HepG2 (cell line): Measurements from ENCODE around the gene JAM2. TPM values are rescaled to one million over a fixed set of nuclear protein-coding genes. Genes with fewer than 3 reads are reported as not detected.

Source experiments
- CEBPZ ChIP-seq: IDR thresholded peaks from 2 replicates; pipeline ENCODE4 v1.6.1; 2012; ENCODE audit warnings: low read length, improper control_type of control experiment
- IKZF1 ChIP-seq: fragments of 450-650 bp; IDR thresholded peaks from 2 replicates; pipeline ENCODE4 v1.7.1; 2016
- KAT8 ChIP-seq: IDR thresholded peaks from 2 replicates; pipeline ENCODE4 v1.6.1; 2016; ENCODE audit warnings: missing genetic modification reagents, missing compliant biosample characterization
- KDM4B ChIP-seq: sonication (generic); formaldehyde crosslinking; IDR thresholded peaks from 2 replicates; pipeline ENCODE4 v1.4.0; 2020; ENCODE audit warnings: missing genetic modification reagents
- NFE2 ChIP-seq: sonication (generic); formaldehyde crosslinking; IDR thresholded peaks from 2 replicates; pipeline ENCODE4 v1.4.0; 2020; ENCODE audit warnings: missing genetic modification reagents
- NR2F1 ChIP-seq, 2 experiments: fragments of 450-650 bp in 1 of 2; formaldehyde crosslinking in 1 of 2; IDR thresholded peaks; 2 replicates each; pipeline versions ENCODE4 v1.5.0 to v1.6.1; 2016 to 2020; ENCODE audit warnings: mild to moderate bottlenecking in 1 of 2, missing compliant biosample characterization in 1 of 2, missing genetic modification reagents in 1 of 2, moderate library complexity in 1 of 2
- NR2F6 ChIP-seq, 2 experiments: IDR thresholded peaks; 2 replicates each; pipeline ENCODE4 v1.6.1; 2016; ENCODE audit warnings: antibody characterized with exemption in 1 of 2, mild to moderate bottlenecking in 1 of 2
- PAF1 ChIP-seq: IDR thresholded peaks from 2 replicates; pipeline ENCODE4 v1.6.1; 2016; ENCODE audit warnings: missing genetic modification reagents, missing compliant biosample characterization
- SMAD1 ChIP-seq: sonication (generic); formaldehyde crosslinking; IDR thresholded peaks from 2 replicates; pipeline ENCODE4 v1.4.0; 2020; ENCODE audit warnings: missing genetic modification reagents, low read depth, mild to moderate bottlenecking, borderline replicate concordance
- SMAD9 ChIP-seq: sonication (generic); formaldehyde crosslinking; IDR thresholded peaks from 2 replicates; pipeline ENCODE4 v1.5.1; 2020; ENCODE audit warnings: mild to moderate bottlenecking, missing genetic modification reagents
- ZFP82 ChIP-seq: sonication (generic); formaldehyde crosslinking; IDR thresholded peaks from 2 replicates; pipeline ENCODE4 v1.5.1; 2020; ENCODE audit warnings: mild to moderate bottlenecking, missing genetic modification reagents, borderline replicate concordance
- ZFP91 ChIP-seq: sonication (generic); formaldehyde crosslinking; IDR thresholded peaks from 2 replicates; pipeline ENCODE4 v1.9.0; 2022; ENCODE audit warnings: missing genetic modification reagents, mild to moderate bottlenecking, borderline replicate concordance
- ZNF335 ChIP-seq: sonication (generic); formaldehyde crosslinking; IDR thresholded peaks from 2 replicates; pipeline ENCODE4 v1.4.0; 2020; ENCODE audit warnings: missing genetic modification reagents
- ZNF430 ChIP-seq: sonication (generic); formaldehyde crosslinking; IDR thresholded peaks from 2 replicates; pipeline ENCODE4 v1.9.0; 2021; ENCODE audit warnings: mild to moderate bottlenecking, missing genetic modification reagents
- ZNF7 ChIP-seq: IDR thresholded peaks from 2 replicates; pipeline ENCODE4 v1.6.1; 2016; ENCODE audit warnings: missing biosample characterization, missing genetic modification reagents
- ZNF703 ChIP-seq: sonication (generic); formaldehyde crosslinking; IDR thresholded peaks from 2 replicates; pipeline ENCODE4 v1.5.1; 2020; ENCODE audit warnings: missing genetic modification reagents, mild to moderate bottlenecking, moderate library complexity, borderline replicate concordance
- ZNF792 ChIP-seq: IDR thresholded peaks from 2 replicates; pipeline ENCODE4 v1.6.1; 2016
- ZNF850 ChIP-seq: sonication (generic); formaldehyde crosslinking; conservative IDR thresholded peaks from 2 replicates; pipeline ENCODE4 v1.9.0; 2021; ENCODE audit warnings: mild to moderate bottlenecking, missing genetic modification reagents
- polyA plus RNA-seq, 8 experiments: library from polyadenylated mRNA; depleted of rRNA in 3 of 8; stranded (reverse) in 7 of 8; unstranded in 1 of 8; fragments of >200 nt; fragmentation: Illumina TruSeq in 4 of 8; extraction: Trizol in 4 of 8; gene quantifications; 2 replicates each; pipeline versions ENCODE4 v1.2.1 to v1.2.3, GENCODE V29; 2011 to 2016; ENCODE audit warnings: low read depth in 4 of 8, missing spikeins in 1 of 8, mixed read lengths in 1 of 8; ENCODE audit not compliant: insufficient read depth in 1 of 8
- total RNA-seq, 5 experiments: library from RNA; depleted of rRNA; stranded (reverse); fragments of >200 nt; fragmentation: Illumina TruSeq; extraction: Trizol; gene quantifications; 2 replicates each; pipeline ENCODE4 v1.2.3, GENCODE V29; 2016; ENCODE audit warnings: low read depth in 1 of 5
- TF ChIP-seq, protein P1 (sequence below): sonication (generic); formaldehyde crosslinking; IDR thresholded peaks from 2 replicates; pipeline ENCODE4 v1.5.1; 2020; ENCODE audit warnings: missing genetic modification reagents, mild to moderate bottlenecking, borderline replicate concordance
- TF ChIP-seq, protein P2 (sequence below): sonication (generic); formaldehyde crosslinking; IDR thresholded peaks from 2 replicates; pipeline ENCODE4 v1.4.0; 2020; ENCODE audit warnings: missing genetic modification reagents

Gene JAM2
- total and polyA plus RNA-seq, 2 of the 13 experiments (the other 11 are each of a cell fraction or from before 2014, with no cell fraction given), result 0.07 TPM; not detected in 1

- TF ChIP-seq ZNF792 (CRISPR knock-in tag) (peak; percentile 88), CEBPZ (no peak), SMAD1 (CRISPR knock-in tag) (peak; percentile 79; the same call in 1 of the 2 replicates), KAT8 (CRISPR knock-in tag) (peak; percentile 96), ZNF335 (CRISPR knock-in tag) (peak; percentile 70), IKZF1 (no peak), KDM4B (CRISPR knock-in tag) (peak; percentile 85; the same call in 1 of the 2 replicates), NR2F1 (CRISPR knock-in tag; IDR thresholded peaks at IDR 0.05) (no peak), ZFP82 (CRISPR knock-in tag) (peak; percentile 59; the same call in 1 of the 2 replicates), SMAD9 (CRISPR knock-in tag) (0 out of 2 replicates have a peak, but pooled peaks have one; percentile 53), ZNF703 (peak; percentile 55; the same call in 1 of the 2 replicates), NR2F6 (IDR thresholded peaks at IDR 0.05) (0 out of 2 replicates have a peak, but pooled peaks have one; percentile 9), NR2F6 (CRISPR knock-in tag; IDR thresholded peaks at IDR 0.05) (peak; percentile 50; the same call in 1 of the 2 replicates), ZNF430 (CRISPR knock-in tag) (peak; percentile 87), ZFP91 (CRISPR knock-in tag) (peak; percentile 94), ZNF850 (no peak), NFE2 (no peak), PAF1 (CRISPR knock-in tag) (no peak), ZNF7 (CRISPR knock-in tag) (no peak)
- TF ChIP-seq, protein P1, sequence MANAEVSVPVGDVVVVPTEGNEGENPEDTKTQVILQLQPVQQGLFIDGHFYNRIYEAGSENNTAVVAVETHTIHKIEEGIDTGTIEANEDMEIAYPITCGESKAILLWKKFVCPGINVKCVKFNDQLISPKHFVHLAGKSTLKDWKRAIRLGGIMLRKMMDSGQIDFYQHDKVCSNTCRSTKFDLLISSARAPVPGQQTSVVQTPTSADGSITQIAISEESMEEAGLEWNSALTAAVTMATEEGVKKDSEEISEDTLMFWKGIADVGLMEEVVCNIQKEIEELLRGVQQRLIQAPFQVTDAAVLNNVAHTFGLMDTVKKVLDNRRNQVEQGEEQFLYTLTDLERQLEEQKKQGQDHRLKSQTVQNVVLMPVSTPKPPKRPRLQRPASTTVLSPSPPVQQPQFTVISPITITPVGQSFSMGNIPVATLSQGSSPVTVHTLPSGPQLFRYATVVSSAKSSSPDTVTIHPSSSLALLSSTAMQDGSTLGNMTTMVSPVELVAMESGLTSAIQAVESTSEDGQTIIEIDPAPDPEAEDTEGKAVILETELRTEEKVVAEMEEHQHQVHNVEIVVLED (CRISPR knock-in tag), result peak; percentile 91
- TF ChIP-seq, protein P2, sequence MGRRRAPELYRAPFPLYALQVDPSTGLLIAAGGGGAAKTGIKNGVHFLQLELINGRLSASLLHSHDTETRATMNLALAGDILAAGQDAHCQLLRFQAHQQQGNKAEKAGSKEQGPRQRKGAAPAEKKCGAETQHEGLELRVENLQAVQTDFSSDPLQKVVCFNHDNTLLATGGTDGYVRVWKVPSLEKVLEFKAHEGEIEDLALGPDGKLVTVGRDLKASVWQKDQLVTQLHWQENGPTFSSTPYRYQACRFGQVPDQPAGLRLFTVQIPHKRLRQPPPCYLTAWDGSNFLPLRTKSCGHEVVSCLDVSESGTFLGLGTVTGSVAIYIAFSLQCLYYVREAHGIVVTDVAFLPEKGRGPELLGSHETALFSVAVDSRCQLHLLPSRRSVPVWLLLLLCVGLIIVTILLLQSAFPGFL, result no peak
These were observed 31.7 kb upstream of the JAM2 start, which contains the start of gene MRPL39 (continued) for GRCh38 chr21:25607151-25608043.
